Glutamatergic neuron (in vitro differentiated cells): ENCODE measurements around the gene BMP8A. TPM values are rescaled to one million over a fixed set of nuclear protein-coding genes. Genes with fewer than 3 reads are reported as not detected.

ENCODE experiments used
- DNase-seq: peaks from one replicate; pipeline ENCODE4 v3.0.0; 2022
- H3K27ac Mint-ChIP-seq: one replicate; pipeline ENCODE4 v1.8.0; 2020; ENCODE audit warnings: mild to moderate bottlenecking, mixed read lengths, inconsistent platforms; ENCODE audit not compliant: unreplicated experiment
- H3K27me3 Mint-ChIP-seq: one replicate; pipeline ENCODE4 v1.8.0; 2020; ENCODE audit warnings: mild to moderate bottlenecking, moderate library complexity, mixed read lengths, inconsistent platforms; ENCODE audit not compliant: unreplicated experiment
- H3K36me3 Mint-ChIP-seq: one replicate; pipeline ENCODE4 v1.8.0; 2020; ENCODE audit warnings: mild to moderate bottlenecking, mixed read lengths, inconsistent platforms; ENCODE audit not compliant: unreplicated experiment
- H3K4me1 Mint-ChIP-seq: one replicate; pipeline ENCODE4 v1.8.0; 2020; ENCODE audit warnings: mild to moderate bottlenecking, low read depth, mixed read lengths, inconsistent platforms; ENCODE audit not compliant: unreplicated experiment
- H3K4me3 Mint-ChIP-seq: one replicate; pipeline ENCODE4 v1.8.0; 2020; ENCODE audit warnings: mild to moderate bottlenecking, mixed read lengths, inconsistent platforms; ENCODE audit not compliant: unreplicated experiment
- H3K9me3 Mint-ChIP-seq: one replicate; pipeline ENCODE4 v1.8.0; 2020; ENCODE audit warnings: mild to moderate bottlenecking, moderate library complexity, mixed read lengths, inconsistent platforms; ENCODE audit not compliant: unreplicated experiment
- total RNA-seq: library from RNA; stranded (reverse); fragmentation: NEBNext Ultra II Directional; extraction: Animal tissue kit (Norgen Biotek cat#: 25700); gene quantifications from one replicate; pipeline ENCODE4 v1.2.1, GENCODE V29; 2021; ENCODE audit not compliant: unreplicated experiment
- TF ChIP-seq, protein P1 (sequence below): fragments of 200-600 bp; sonication (generic); IDR thresholded peaks from one replicate; pipeline ENCODE4 v1.5.0; 2021; ENCODE audit not compliant: partially characterized antibody, unreplicated experiment

BMP8A gene
- total RNA-seq, 1 donor from 2014 or later, result 0.37 TPM

DNA sequence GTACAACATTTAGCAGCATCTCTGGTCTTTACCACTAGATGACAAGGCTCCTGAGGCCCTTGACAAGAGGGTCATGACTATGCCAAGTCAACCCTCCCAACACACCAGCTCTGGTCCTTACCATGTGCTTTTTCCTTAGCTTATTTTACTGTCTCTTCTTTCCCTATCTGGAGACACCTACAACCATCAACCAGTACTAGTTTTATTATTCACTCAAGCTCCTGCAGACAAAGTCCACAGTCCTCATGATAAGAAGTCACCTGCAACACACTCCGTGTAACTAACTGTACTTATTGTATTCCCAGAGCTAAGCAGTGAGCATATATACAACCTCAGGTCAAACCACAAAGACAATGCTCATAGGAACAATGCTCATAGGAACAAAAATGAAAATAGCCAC, 69.8 kb downstream of the BMP8A start:
- Mint-ChIP-seq H3K4me3 (no peak overlapping the region), H3K36me3 (peaks cover 2% of the 10 kb centered on the region), H3K27me3 (peaks cover 5% of the 10 kb centered on the region), H3K27ac (no peak overlapping the region), H3K9me3 (peaks cover 2% of the 10 kb centered on the region), H3K4me1 (no peaks in the 10 kb centered on the region)
- DNase-seq, result no peak
- TF ChIP-seq, protein P1, sequence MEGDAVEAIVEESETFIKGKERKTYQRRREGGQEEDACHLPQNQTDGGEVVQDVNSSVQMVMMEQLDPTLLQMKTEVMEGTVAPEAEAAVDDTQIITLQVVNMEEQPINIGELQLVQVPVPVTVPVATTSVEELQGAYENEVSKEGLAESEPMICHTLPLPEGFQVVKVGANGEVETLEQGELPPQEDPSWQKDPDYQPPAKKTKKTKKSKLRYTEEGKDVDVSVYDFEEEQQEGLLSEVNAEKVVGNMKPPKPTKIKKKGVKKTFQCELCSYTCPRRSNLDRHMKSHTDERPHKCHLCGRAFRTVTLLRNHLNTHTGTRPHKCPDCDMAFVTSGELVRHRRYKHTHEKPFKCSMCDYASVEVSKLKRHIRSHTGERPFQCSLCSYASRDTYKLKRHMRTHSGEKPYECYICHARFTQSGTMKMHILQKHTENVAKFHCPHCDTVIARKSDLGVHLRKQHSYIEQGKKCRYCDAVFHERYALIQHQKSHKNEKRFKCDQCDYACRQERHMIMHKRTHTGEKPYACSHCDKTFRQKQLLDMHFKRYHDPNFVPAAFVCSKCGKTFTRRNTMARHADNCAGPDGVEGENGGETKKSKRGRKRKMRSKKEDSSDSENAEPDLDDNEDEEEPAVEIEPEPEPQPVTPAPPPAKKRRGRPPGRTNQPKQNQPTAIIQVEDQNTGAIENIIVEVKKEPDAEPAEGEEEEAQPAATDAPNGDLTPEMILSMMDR, result no peak

GRCh38 chr1:39562886-39563285, 71.5 kb downstream of the BMP8A start:
- TF ChIP-seq, protein P1, result no peak
- DNase-seq, result no peak
- peaks cover 6% of the 10 kb centered on the region for H3K36me3 Mint-ChIP-seq
- peaks cover 2% of the 10 kb centered on the region for H3K9me3 Mint-ChIP-seq
- no peak overlapping the region for H3K4me3 Mint-ChIP-seq
- no peaks in the 10 kb centered on the region for H3K4me1 Mint-ChIP-seq
- no peak overlapping the region for H3K27ac Mint-ChIP-seq
- peaks cover 5% of the 10 kb centered on the region for H3K27me3 Mint-ChIP-seq

- Mint-ChIP-seq H3K9me3 (no peaks in the 10 kb centered on the region), H3K27ac (no peak overlapping the region), H3K4me3 (no peak overlapping the region), H3K4me1 (no peaks in the 10 kb centered on the region), H3K27me3 (peaks cover 3% of the 10 kb centered on the region), H3K36me3 (peaks cover 6% of the 10 kb centered on the region)
- no peak for DNase-seq
- TF ChIP-seq, protein P1, result no peak
Measured at GRCh38 chr1:39563669-39564068, 72.2 kb downstream of the BMP8A start.

DNA sequence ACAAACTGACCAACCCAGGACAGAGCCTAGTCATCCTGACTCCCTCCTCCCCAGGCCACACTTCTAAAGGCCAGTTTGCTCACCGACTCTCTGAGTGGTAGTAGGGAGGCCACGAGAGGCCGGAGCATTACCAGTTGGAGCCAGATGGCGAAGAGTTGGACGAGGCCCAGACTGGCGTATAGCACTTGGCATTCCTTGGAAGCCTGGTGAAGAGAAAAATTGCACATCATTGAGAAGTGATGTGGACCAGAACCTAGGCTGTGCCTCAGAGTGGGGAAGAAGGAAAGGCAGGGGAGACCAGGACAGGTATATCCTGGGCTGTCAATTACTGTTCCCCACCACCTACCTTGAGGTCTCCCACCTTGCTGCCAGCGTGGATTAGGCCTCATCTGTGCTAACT, 72.9 kb downstream of the BMP8A start:
- H3K4me1 Mint-ChIP-seq, result no peaks in the 10 kb centered on the region
- no peak overlapping the region for H3K27ac Mint-ChIP-seq
- no peaks in the 10 kb centered on the region for H3K9me3 Mint-ChIP-seq
- H3K27me3 Mint-ChIP-seq, result peaks cover 3% of the 10 kb centered on the region
- DNase-seq, result no peak
- TF ChIP-seq, protein P1, result no peak
- H3K4me3 Mint-ChIP-seq, result no peak overlapping the region
- H3K36me3 Mint-ChIP-seq, result peaks cover 6% of the 10 kb centered on the region

DNA sequence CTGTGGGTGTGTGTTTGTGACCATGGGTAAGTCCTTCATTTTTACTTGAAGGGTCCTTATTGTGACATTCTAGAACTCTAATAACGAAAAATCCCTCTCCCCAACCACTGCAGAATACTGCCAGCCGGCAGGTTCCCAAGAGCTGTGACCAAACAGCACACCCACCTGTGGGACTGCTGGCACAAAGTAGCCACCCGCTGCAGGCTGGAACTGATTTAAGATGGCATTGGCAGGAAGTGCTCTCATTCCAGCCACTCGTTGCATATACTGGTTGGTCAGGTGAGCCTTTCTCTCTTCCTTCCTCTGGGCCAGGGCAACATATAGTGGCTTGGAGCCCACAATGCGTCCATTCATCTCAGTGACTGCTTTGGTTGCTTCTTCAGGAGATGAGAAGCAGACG, 73.5 kb downstream of the BMP8A start:
- TF ChIP-seq, protein P1, result no peak
- no peaks in the 10 kb centered on the region for H3K4me1 Mint-ChIP-seq
- DNase-seq, result no peak
- peaks cover 6% of the 10 kb centered on the region for H3K36me3 Mint-ChIP-seq
- no peaks in the 10 kb centered on the region for H3K9me3 Mint-ChIP-seq
- H3K4me3 Mint-ChIP-seq, result no peak overlapping the region
- H3K27me3 Mint-ChIP-seq, result peaks cover 3% of the 10 kb centered on the region
- H3K27ac Mint-ChIP-seq, result no peak overlapping the region
